HAP-1 (cell line): ENCODE results near the gene CST3.
"Not testable (repeated sequence)": the region's sequence is repeated elsewhere in the genome, so short reads cannot be mapped to it uniquely, and the experiment has no call there.

Source experiments
- DNase-seq, 2 experiments: peaks; one replicate each; pipeline ENCODE4 v3.0.0-alpha.2; 2016 to 2020; ENCODE audit warnings: low spot score in 2 of 2
- H3K27me3 ChIP-seq: fragments of 250-450 bp; sonication (Bioruptor Pico); 2 replicates; pipeline ENCODE4 v1.5.1; 2020; ENCODE audit warnings: low read depth, mild to moderate bottlenecking, moderate library complexity
- H3K36me3 ChIP-seq: fragments of 250-450 bp; sonication (Bioruptor Pico); replicated peaks from 2 replicates; pipeline ENCODE4 v1.5.1; 2020; ENCODE audit warnings: mild to moderate bottlenecking
- H3K4me1 ChIP-seq: fragments of 250-450 bp; sonication (Bioruptor Pico); 2 replicates; pipeline ENCODE4 v1.5.1; 2020; ENCODE audit warnings: mild to moderate bottlenecking
- H3K4me3 ChIP-seq: fragments of 250-450 bp; sonication (Bioruptor Pico); 2 replicates; pipeline ENCODE4 v1.5.1; 2020; ENCODE audit warnings: mild to moderate bottlenecking, moderate library complexity
- H3K9me3 ChIP-seq: fragments of 250-450 bp; sonication (Bioruptor Pico); 2 replicates; pipeline ENCODE4 v1.5.1; 2020; ENCODE audit warnings: mild to moderate bottlenecking, moderate library complexity
- in situ Hi-C: fragments of 300-500 bp; cut with MboI; formaldehyde crosslinking; loops from 3 replicates; pipeline ENCODE4 v1.14.3; 2020; ENCODE audit warnings: low sequenced_read_pairs, inconsistent platforms, mixed read lengths

CST3 gene

DNA sequence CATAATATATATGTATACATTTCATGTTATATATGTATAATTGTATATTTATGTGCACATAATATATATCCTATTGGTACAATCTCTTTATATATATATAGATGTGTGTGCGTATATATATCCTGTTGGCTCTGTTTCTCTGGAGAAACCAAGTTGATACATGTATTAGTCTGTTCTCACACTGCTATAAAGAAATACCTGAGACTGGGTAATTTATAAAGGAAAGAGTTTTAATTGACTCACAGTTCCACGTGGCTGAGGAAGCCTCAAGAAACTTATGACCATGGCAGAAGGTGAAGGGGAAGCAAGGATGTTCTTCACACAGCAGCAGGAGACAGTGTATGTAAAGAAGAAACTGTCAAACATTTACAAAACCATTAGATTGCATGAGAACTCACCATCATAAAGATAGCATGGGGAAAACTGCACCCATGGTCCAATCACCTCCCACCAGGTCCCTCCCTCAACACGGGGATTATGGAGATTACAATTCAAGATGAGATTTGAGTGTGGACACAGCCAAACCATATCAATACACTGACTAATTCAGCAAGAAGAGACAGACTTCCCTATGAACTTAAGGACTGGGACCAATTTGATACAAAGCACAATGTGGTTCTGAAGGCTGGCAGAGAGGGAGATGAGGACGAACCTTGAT, 14.0 kb downstream of the CST3 start:
- H3K36me3 ChIP-seq = no peaks in the 10 kb centered on the region
- no peaks in the 10 kb centered on the region; the same call in 1 of the 2 replicates for H3K4me1 ChIP-seq
- in situ Hi-C loops = no loop called here

DNA sequence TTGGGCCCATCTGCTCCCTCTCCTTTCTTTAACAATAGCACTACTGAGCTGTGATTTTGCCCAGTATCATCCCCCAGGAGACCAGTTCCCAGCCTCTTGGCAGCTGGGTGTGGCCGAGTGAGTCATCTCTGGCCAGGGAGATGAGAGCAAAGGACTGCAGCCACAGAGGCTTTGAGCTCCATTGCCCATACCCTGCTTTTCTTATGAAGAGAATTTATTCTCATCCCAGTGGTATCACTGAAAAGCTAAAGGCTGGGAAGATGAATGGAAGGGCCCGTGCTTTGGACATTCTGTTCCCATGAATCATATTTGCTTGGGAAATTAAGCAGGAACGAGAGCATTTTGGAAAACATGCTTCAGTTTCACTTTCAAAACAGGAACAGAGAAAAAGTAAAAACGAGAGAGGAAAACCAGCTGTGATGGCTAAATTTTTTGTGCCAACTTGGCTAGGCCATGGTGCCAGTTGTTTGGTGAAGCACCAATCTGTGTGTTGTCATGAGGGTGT, 14.9 kb downstream of the CST3 start:
- Histone ChIP-seq H3K9me3 (no peaks in the 10 kb centered on the region), H3K4me1 (no peaks in the 10 kb centered on the region; the same call in 1 of the 2 replicates), H3K4me3 (no peak overlapping the region), H3K27me3 (no peaks in the 10 kb centered on the region), H3K36me3 (no peaks in the 10 kb centered on the region)
- in situ Hi-C loops = no loop called here
- DNase-seq = peak; percentile 42 to 66

More for the DNA sequence above, 14.0 kb downstream of the CST3 start:
- DNase-seq = no peak
- no peaks in the 10 kb centered on the region for H3K27me3 ChIP-seq
- H3K4me3 ChIP-seq = no peak overlapping the region
- no peaks in the 10 kb centered on the region for H3K9me3 ChIP-seq

DNA sequence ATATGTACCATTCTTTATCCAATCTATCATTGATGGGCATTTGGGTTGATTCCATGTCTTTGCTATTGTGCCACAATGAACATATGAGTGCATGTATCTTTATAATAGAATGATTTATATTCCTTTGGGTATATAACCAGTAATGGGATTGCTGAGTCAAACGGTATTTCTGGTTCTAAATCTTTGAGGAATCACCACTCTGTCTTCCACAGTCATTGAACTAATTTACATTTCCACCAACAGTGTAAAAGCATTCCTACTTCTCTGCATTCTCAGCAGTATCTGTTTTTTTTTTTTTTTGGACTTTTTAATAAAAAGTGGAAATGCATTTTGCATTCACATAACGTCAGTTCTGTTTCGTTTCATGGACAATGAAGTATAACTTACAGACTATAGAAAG, 15.4 kb downstream of the CST3 start:
- H3K9me3 ChIP-seq, in situ Hi-C loops, H3K27me3 ChIP-seq, H3K4me1 ChIP-seq, H3K36me3 ChIP-seq, DNase-seq, H3K4me3 ChIP-seq: not testable (repeated sequence)

DNA sequence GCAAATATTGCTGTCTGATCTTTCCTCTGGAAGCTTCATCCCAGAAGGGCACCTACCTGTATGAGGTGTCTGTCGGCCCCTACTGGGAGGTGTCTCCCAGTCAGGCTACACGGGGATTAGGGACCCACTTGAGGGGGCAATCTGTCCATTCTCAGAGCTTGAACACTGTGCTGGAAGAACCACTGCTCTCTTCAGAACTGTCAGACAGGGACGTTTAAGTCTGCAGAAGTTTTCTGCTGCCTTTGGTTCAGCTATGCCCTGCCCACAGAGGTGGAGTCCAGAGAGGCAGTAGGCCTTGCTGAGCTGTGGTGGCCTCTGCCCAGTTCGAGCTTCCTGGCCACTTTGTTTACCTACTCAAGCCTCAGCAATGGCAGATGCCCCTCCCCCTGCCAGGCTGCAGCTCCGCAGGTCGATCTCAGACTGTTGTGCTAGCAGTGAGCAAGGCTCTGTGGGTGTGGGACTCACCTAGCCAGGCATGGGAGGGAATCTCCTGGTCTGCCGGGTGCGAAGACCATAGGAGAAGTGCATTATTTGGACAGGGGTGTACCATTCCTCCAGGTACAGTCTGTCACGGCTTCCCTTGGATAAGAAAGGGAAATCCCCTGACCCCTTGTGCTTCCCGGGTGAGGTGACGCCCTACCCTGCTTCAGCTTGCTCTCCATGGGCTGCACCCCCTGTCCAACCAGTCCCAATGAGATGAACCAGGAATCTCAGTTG, 16.9 kb downstream of the CST3 start:
- H3K27me3 ChIP-seq, in situ Hi-C loops, H3K36me3 ChIP-seq, H3K4me3 ChIP-seq, H3K9me3 ChIP-seq, DNase-seq, H3K4me1 ChIP-seq: not testable (repeated sequence)

DNA sequence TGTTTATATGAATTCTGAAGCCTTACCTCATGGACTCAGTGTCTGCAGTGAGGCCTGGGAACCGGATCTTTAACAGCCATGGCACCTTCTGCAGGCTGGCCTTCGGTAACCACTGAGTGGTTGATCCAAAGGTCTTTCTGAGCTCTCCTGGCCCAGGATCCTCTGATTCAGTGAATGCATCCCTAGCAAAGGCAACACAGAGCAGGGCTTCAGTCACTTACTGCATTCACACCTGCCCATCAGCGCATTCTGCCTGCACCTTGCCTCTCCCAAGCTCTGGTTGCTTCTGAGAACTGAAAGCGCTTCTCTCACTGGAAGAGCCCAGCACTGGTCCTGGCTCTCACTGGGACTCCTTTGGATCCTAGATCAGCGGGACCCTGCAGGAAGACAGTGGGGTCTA, 23.6 kb downstream of the CST3 start:
- Histone ChIP-seq H3K9me3 (no peaks in the 10 kb centered on the region), H3K27me3 (no peaks in the 10 kb centered on the region), H3K36me3 (no peaks in the 10 kb centered on the region), H3K4me3 (no peak overlapping the region), H3K4me1 (no peaks in the 10 kb centered on the region)
- in situ Hi-C loops = loop anchor here (5.0 kb wide), 1 partner anchor 172 kb away; no protein-coding TSS in a partner anchor
- DNase-seq = no peak

DNA sequence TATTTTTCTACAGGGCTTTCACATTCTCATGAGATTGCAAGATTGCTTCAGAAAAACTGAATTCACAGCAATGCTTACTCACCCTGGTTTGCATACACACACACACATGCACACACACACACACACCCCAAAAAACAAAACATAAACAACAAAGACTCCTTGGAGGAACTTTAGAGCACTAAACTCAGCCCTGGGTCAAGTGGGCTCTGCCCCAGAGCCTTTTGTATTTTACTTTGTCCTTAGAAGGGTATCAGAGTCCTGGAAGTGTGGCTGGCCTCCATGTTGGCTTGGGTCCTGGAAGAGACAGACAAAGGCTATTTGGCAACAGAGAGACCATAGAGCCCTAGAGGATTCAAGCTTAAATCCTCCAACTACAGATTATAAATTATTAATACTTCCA, 24.1 kb downstream of the CST3 start:
- no peak overlapping the region for H3K4me3 ChIP-seq
- H3K27me3 ChIP-seq = no peaks in the 10 kb centered on the region
- H3K4me1 ChIP-seq = no peaks in the 10 kb centered on the region
- no peaks in the 10 kb centered on the region for H3K9me3 ChIP-seq
- H3K36me3 ChIP-seq = no peaks in the 10 kb centered on the region
- no peak for DNase-seq
- in situ Hi-C loops = loop anchor here (5.0 kb wide), 1 partner anchor 171 kb away; no protein-coding TSS in a partner anchor

DNA sequence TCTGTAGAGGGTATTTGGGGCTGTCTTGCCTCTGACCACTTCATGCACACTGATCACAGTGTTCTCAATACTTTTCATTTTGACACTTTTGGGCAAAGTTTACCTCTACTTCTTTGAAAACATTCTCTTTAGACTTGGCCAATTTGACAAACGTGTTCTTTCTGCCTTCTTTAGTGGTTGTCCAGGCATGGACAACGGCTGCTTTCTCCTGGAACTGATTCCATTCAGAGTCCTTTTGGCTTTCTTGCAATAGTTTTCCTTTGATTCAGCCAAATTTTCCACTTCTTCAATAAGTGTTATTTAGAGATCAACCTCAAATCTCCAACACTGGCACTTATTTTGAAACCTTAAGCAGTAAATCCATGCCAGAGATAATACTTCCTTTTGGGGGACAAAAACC, 25.4 kb downstream of the CST3 start:
- no peaks in the 10 kb centered on the region for H3K27me3 ChIP-seq
- in situ Hi-C loops = loop anchor here (5.0 kb wide), 1 partner anchor 170 kb away; no protein-coding TSS in a partner anchor
- no peaks in the 10 kb centered on the region for H3K36me3 ChIP-seq
- H3K4me1 ChIP-seq = no peaks in the 10 kb centered on the region
- no peak overlapping the region for H3K4me3 ChIP-seq
- H3K9me3 ChIP-seq = no peaks in the 10 kb centered on the region
- no peak for DNase-seq

DNA sequence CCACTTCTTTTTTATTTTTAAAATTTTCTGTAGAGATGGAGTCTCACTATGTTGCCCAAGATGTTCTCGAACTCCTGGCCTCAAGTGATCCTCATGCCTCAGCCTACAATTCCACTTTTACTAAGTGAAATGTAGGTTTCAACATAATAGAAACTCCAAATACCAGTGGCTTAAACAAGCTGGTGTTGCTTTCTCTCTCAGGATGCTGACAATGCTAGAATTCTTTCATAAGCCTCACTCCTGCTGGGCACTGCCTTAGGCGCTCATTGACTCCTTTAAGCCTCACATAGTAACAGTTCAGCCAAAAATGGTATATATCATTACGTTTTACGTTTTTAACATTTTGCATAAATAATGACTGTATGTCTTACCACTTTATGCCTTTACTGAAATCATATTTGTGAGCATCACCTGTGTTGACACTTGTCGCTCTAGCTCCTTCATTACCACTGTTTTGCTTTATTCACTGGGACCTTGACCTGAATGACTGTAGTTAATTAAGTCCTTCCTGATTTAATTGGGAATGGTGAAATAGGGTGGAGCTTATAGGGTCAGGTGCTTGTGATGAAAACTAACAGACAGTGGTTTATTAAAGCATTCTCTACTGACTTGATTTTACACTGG, 28.2 kb downstream of the CST3 start:
- no peak for DNase-seq
- in situ Hi-C loops = loop anchor here (5.0 kb wide), 1 partner anchor 167 kb away; no protein-coding TSS in a partner anchor
- H3K4me3 ChIP-seq = no peak overlapping the region

DNA sequence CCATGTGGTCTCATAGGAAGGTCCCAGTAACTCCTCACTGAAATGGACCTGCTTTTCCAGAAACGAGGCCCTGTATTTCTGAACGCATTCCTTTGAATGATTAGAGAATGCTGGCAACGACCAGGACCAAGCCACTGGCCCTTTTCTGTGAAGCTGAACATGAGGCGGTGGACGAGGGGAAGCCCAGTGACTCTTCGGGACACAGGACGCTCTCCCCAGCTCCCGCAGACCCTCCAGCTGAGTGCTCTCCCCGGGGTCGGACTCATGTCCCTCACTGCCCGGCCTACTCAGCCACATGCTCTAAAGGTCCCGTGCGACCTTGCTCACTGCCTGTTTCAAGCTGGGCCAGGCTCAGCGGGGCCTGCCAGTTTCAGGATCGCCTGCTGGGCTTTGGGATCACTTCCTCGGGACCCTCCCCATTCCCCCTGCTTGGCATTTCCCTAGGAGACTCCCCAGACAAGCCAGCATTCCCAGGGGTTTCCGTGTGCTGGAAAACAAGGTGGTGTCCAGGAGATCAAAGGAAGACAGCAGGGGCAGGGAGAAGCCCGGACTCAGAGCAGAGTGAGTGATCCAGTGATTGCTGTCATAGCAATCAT, 29.4 kb downstream of the CST3 start:
- DNase-seq = no peak
- no peak overlapping the region for H3K4me3 ChIP-seq
- no peaks in the 10 kb centered on the region for H3K9me3 ChIP-seq
- no peaks in the 10 kb centered on the region for H3K36me3 ChIP-seq
- in situ Hi-C loops = no loop called here
- no peaks in the 10 kb centered on the region for H3K27me3 ChIP-seq
- H3K4me1 ChIP-seq = no peaks in the 10 kb centered on the region; the same call in 1 of the 2 replicates

More for the DNA sequence above, 28.2 kb downstream of the CST3 start:
- no peaks in the 10 kb centered on the region; the same call in 1 of the 2 replicates for H3K4me1 ChIP-seq
- H3K9me3 ChIP-seq = no peaks in the 10 kb centered on the region
- no peaks in the 10 kb centered on the region for H3K27me3 ChIP-seq
- no peaks in the 10 kb centered on the region for H3K36me3 ChIP-seq

DNA sequence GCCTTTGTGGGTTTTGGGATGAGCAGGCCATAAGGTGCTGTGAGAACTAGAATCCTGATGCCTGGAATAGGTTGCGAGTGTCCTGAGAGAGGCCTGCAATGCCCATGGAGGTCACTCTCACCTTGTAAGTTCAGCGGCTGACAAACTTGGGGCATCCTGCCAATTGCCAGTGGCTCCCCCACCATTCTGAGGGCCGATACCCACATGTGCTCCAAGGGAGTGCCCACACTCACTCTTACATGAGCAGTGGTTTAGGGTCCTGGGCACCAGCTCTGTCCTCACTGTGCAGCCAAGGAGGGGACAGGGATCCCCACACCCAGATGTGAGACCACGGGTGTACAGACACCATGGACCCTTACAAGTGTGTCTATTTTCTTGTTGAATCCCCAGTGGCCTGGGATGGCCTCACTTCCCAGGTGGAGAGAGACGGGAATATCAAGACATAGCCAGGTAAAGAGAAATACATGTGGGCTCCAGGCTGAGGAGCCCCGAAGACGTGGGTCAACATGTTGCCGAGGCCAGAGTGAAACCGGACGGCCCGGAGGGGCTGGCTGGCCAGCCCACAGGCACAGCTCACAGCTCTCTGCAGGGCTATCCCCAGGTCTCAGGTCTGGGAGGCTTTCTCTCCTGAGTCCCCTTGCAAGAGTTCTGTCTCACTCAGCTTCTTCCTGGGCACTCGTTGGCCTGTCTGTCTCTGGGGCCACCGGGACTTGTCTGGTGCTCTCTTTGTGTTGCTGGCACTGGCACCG, 30.1 kb downstream of the CST3 start:
- Histone ChIP-seq H3K27me3 (no peaks in the 10 kb centered on the region), H3K36me3 (no peaks in the 10 kb centered on the region), H3K4me1 (no peaks in the 10 kb centered on the region; the same call in 1 of the 2 replicates), H3K9me3 (no peaks in the 10 kb centered on the region), H3K4me3 (no peak overlapping the region)
- in situ Hi-C loops = no loop called here
- no peak for DNase-seq

DNA sequence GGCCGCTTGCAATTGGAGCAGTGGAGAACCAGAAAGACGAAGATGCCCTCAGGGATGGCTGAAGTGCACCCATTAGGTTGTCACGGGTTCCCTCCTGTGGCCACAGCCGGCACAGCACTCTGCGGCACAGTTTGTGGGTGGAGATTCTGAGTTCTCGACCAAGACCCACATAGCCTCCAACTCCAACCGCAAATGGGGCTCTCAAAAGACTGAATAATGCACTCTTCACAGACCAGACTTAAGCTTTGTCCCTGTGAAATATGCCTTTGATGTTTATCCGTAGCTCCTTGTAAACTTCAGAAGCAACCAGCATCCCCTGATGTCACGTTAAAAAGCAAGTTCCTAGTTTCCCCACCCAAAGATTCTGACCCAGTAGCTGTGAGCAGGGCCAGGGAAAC, 31.1 kb downstream of the CST3 start:
- H3K27me3 ChIP-seq = no peaks in the 10 kb centered on the region
- peak; percentile 67 to 91 for DNase-seq
- no peaks in the 10 kb centered on the region for H3K36me3 ChIP-seq
- in situ Hi-C loops = no loop called here
- H3K4me1 ChIP-seq = no peaks in the 10 kb centered on the region; the same call in 1 of the 2 replicates
- no peaks in the 10 kb centered on the region for H3K9me3 ChIP-seq
- H3K4me3 ChIP-seq = no peak overlapping the region

DNA sequence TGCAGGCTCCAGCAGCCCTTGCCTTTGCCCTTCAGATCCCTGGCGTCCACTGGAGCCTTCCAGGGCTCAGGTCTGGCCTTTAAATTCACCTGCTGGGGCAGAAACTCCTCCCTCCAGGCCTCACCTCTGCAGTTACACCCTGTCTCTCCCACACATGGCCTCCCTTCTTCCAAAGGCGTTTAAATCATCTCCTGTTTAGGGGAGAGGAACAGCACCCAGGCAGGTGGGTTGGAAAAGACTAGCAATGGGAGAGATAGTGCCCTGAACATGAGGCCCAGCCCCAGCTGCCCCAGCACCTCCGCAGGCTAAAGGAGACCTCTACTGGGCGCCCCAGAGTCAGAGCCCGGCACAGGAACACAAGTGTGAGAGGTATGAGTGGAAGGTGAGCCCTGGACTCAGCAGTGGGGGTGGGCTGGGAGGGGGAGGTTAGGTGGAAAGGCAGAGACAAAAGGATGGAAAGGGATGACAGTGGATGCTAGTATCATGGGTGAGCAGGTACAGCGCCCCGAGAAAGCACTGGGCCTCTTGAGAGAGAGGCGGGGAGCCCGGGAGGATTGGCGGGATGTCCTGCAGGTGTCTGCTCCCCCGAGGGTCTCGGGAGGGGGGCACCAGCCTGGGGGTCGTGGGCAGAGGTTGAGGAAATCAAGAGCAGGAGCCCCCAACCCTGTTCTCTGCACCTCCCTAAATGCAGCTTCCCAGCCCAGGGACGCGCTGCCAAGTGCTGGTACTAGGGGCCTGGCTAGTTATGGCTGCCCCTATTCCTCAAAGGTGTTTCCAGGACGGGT, 31.7 kb downstream of the CST3 start, which contains the start of gene CST9:
Gene CST9, minus strand, starts transcription at position 51 of the 785 bp plus-strand sequence. CDS start 53 bp downstream, outside the sequence.
- Histone ChIP-seq H3K4me1 (no peaks in the 10 kb centered on the region; the same call in 1 of the 2 replicates), H3K27me3 (no peaks in the 10 kb centered on the region), H3K9me3 (no peaks in the 10 kb centered on the region), H3K4me3 (no peak within 1 kb of the TSS), H3K36me3 (no peaks in the 10 kb centered on the region)
- in situ Hi-C loops = no loop called here
- DNase-seq = no peak
